ENCODE measurements around the gene FOXF2. TPM values are rescaled to one million over a fixed set of nuclear protein-coding genes. Genes with fewer than 3 reads are reported as not detected.

FOXF2 gene
- total and polyA plus RNA-seq, 10 of the 15 experiments (the other 5 are each of a cell fraction or from before 2014, with no cell fraction given): not detected

GRCh38 chr6:1435806-1436205, 46.4 kb downstream of the FOXF2 start:
- RAD21 ChIA-PET (ENCODE audit: unreplicated experiment): interaction anchor here (1.4 to 1.8 kb wide), 7 partner anchors 11 to 1209 kb away, joined by 3 to 7 read pairs (median 5); no protein-coding TSS in a partner anchor

More at GRCh38 chr6:1435806-1436205, 46.4 kb downstream of the FOXF2 start:
- Histone ChIP-seq H3K27ac (ENCODE audit: control insufficient read depth, insufficient read depth) (no peak overlapping the region), H3K36me3 (ENCODE audit: control insufficient read depth in 2 of 2, insufficient read depth in 2 of 2, low read length in 1 of 2) (no peaks in the 10 kb centered on the region), H3K4me2 (ENCODE audit: control insufficient read depth, insufficient read depth) (no peak overlapping the region), H3K4me3 (no peak overlapping the region), H4K20me1 (ENCODE audit: control insufficient read depth, insufficient read depth) (no peaks in the 10 kb centered on the region), H3K9ac (ENCODE audit: control insufficient read depth, insufficient read depth, low read length) (no peak overlapping the region), H3K9me3 (replicated peaks; ENCODE audit: control insufficient read depth, insufficient read depth, low read length) (no peaks in the 10 kb centered on the region), H3K27me3 (replicated peaks in 1 of 2; ENCODE audit: control insufficient read depth in 2 of 2, insufficient read depth in 2 of 2, low read length in 1 of 2) (peaks cover 0 to 3% of the 10 kb centered on the region in 2 experiments; a peak in 3 of 4 replicates), H3K4me1 (ENCODE audit: control insufficient read depth, insufficient read depth, low read length) (no peaks in the 10 kb centered on the region), H2AFZ (ENCODE audit: control insufficient read depth, low read depth, low read length) (no peak overlapping the region), H3K79me2 (ENCODE audit: control insufficient read depth, insufficient read depth, low read length) (no peaks in the 10 kb centered on the region)
- ATAC-seq: no peak
- SMC1A ChIA-PET (ENCODE audit: uncharacterized antibody, unreplicated experiment): interaction anchor here (0.5 to 2.7 kb wide), 7 partner anchors 12 to 1252 kb away, joined by 3 to 14 read pairs (median 4); no protein-coding TSS in a partner anchor
- intact Hi-C loops (cut with micrococcal nuclease; ENCODE audit: unreplicated experiment): loop anchor here (1.0 to 10.0 kb wide), 4 partner anchors 116 to 841 kb away; no protein-coding TSS in a partner anchor
- CTCF ChIA-PET: interaction anchor here (0.6 to 3.9 kb wide), 15 partner anchors 12 to 842 kb away, joined by 3 to 41 read pairs (median 6); no protein-coding TSS in a partner anchor
- no TSS peak for BruUV-seq (replicated peaks)
- no peak for DNase-seq (ENCODE audit: low read depth, low spot score)
- in situ Hi-C loops (cut with MboI): no loop called here
- 18% methylated on average over 6 of the region's 6 CpGs for WGBS (ENCODE audit: insufficient coverage, insufficient replicate concordance, low lambda C conversion rate, missing lambda C conversion rate)
- TF ChIP-seq FOS (IDR thresholded peaks at IDR 0.05; ENCODE audit: borderline replicate concordance, extremely low read depth, insufficient read length) (no peak), MAX (IDR thresholded peaks at IDR 0.05; ENCODE audit: low read depth, low read length) (no peak), ZNF274 (IDR thresholded peaks at IDR 0.05; ENCODE audit: insufficient read depth, insufficient read length) (no peak), HDGF (IDR thresholded peaks at IDR 0.05) (no peak), SMARCA5 (IDR thresholded peaks at IDR 0.05) (no peak), CREM (IDR thresholded peaks at IDR 0.05; ENCODE audit: low read depth) (no peak), NR2C1 (IDR thresholded peaks at IDR 0.05) (no peak), TARDBP (IDR thresholded peaks at IDR 0.05; ENCODE audit: borderline replicate concordance) (no peak), PML (IDR thresholded peaks at IDR 0.05; ENCODE audit: low read length) (no peak), DPF2 (IDR thresholded peaks at IDR 0.05) (no peak), MXI1 (IDR thresholded peaks at IDR 0.05; ENCODE audit: low read depth, low read length) (no peak), NFYA (IDR thresholded peaks at IDR 0.05; ENCODE audit: borderline replicate concordance, low read depth, low read length) (no peak), ZNF687 (IDR thresholded peaks at IDR 0.05) (no peak), SPI1 (IDR thresholded peaks at IDR 0.05; ENCODE audit: borderline replicate concordance, insufficient read depth, low read depth, low read length) (no peak), USF2 (IDR thresholded peaks at IDR 0.05; ENCODE audit: borderline replicate concordance, low read depth, low read length) (no peak), REST (IDR thresholded peaks at IDR 0.05; ENCODE audit: low read depth, low read length) (no peak)
- POLR2A ChIA-PET: interaction anchor here (0.5 kb wide), 1 partner anchor 128 kb away, joined by 3 read pairs; no protein-coding TSS in a partner anchor
- FAIRE-seq: no peak
